HS-5 (cell line): ENCODE results near the gene MUC5B.

Experiments used
- DNase-seq: peaks from one replicate; pipeline ENCODE4 v3.0.0-alpha.2; 2012; ENCODE audit warnings: low read depth

Gene MUC5B

GRCh38 chr11:1301220-1302000 lies 78.5 kb downstream of the MUC5B start:
- DNase-seq: no peak

GRCh38 chr11:1302041-1302460 lies 79.2 kb downstream of the MUC5B start:
- no peak for DNase-seq

- no peak for DNase-seq
These were observed 79.7 kb downstream of the MUC5B start for GRCh38 chr11:1302461-1303125.

DNA sequence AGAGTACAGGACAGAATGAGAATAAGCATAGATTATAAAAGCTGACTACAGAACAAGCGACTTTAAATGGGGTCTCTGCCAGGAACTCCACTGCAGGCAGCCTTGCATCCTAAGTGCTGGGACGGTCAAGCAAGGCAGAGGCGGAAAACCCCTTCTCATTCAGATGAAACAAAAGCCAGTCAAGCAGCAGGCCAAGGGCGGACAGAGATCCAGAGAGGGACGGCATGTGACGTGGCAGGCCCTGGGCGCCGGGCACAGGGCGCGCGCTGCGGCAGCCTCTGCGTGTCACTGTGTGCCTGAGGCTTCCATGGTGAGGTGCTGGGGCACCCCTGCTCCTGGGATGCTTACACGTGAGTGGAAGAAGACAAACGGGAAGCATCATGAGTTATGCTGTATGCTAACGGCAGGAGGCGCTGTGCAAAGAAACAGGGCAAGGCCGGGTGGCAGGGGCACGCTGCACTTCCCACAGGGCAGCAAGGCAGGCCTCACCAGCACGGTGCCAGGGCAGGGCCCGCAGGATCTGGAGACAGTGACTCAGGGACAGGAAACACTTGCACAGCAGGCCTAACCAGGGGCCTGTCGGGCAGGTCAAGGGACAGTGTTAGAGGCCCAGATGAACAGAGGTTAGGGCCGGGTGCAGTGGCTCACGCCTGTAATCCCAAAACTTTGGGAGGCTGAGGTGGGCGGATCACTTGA lies 80.4 kb downstream of the MUC5B start:
- no peak for DNase-seq

DNA sequence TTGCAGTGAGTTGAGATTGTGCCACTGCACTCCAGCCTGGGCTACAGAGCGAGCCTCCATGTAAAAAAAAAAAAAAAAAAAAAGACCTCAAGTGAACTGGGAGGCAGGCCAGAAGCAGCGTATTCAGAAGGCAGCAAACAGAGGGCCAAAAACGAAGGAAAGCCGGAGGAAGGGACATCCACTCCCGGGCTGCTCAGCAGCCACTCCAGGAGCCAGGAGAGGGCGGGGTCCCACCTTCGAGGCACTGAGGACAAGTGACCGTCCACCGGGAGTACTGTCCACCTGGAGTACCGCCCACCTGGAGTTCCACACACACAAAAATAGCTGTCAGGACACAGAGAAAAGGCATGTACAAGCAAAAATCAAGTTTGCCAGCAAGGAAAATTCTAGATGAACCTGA lies 81.1 kb downstream of the MUC5B start:
- DNase-seq: no peak

DNA sequence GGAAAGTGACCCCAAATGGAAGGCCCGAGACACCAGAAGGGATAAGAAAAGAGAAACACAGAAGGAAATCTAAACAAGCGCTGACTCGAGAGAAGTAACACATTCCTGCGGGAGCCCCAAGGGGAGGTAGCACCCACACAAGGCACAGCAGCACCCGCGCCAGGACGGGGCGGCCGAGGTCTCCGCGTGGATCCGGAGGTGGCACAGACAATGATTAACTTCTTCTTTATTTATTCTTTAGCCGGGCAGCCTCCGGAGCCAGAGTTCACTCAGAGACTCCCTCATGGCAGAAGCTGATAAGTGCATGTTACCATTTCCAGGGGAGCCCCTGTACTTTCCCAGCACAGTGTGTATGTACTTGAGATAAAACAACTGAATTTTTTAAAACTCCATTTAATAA lies 81.5 kb downstream of the MUC5B start:
- no peak for DNase-seq

- DNase-seq: no peak
These were observed 82.2 kb downstream of the MUC5B start for GRCh38 chr11:1305063-1305495.

DNA sequence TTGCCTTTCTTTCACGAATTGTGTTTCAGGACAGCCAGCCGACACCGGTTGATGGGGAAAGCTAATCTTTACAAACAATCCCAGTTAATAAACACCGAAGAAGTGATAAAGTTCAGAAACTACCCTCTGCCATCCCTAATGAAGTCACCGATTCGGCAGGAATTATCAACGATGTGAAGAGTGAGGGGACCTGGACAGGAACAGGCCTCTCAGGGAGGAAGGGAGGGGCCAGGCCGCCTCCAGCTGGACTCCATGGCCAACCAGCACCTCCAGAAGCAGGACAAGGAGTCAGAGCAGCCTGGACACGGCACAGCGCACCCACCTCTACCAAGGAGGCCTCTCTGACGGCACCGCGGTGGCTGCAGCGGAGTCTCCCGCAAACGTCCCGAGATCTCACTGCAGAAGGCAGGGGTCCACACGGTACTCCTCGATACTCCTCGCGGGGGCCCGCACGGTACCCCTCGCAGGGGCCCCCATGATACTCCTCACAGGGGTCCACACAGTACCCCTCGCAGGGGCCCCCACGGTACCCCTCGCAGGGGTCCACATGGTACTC lies 82.7 kb downstream of the MUC5B start:
- no peak for DNase-seq

- DNase-seq: no peak
These were observed 83.6 kb downstream of the MUC5B start for GRCh38 chr11:1306186-1307162.

- no peak for DNase-seq
These were observed 84.5 kb downstream of the MUC5B start for GRCh38 chr11:1307163-1307870.

- DNase-seq: no peak
These were observed 85.3 kb downstream of the MUC5B start for GRCh38 chr11:1307998-1308742.

DNA sequence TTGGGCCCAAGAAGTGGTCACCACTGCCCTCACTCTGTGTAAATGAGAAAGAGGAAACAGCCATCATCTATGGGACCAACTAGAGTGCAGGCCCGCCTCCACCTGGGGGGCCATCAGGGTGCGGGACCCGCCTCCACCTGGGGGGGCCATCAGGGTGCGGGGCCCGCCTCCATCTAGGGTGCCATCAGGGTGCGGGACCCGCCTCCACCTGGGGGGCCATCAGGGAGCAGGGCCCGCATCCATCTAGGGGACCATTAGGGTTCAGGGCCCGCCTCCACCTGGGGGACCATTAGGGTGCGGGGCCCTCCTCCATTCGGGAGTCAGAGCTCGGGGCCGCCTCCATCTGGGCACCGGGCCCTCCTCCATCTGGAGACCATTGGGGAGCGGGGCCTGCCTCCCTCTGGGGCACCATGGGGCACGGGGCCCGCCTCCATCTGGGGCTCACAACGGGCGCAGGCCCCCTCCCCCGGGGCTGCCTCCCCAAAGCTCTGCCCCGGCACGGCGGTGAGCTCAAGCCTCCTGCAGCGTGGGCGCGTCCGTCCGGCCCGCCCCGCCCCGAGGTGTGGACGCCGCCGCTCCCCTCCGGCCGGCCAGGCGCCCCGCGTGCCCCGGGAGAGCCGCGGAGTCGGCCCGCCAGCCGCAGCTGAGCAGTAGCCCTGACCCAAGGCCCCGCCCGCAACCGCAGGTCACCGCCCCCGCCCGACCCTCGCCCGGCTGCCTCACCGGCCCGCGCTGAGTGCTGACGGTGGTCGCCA lies 86.1 kb downstream of the MUC5B start:
- DNase-seq: no peak

DNA sequence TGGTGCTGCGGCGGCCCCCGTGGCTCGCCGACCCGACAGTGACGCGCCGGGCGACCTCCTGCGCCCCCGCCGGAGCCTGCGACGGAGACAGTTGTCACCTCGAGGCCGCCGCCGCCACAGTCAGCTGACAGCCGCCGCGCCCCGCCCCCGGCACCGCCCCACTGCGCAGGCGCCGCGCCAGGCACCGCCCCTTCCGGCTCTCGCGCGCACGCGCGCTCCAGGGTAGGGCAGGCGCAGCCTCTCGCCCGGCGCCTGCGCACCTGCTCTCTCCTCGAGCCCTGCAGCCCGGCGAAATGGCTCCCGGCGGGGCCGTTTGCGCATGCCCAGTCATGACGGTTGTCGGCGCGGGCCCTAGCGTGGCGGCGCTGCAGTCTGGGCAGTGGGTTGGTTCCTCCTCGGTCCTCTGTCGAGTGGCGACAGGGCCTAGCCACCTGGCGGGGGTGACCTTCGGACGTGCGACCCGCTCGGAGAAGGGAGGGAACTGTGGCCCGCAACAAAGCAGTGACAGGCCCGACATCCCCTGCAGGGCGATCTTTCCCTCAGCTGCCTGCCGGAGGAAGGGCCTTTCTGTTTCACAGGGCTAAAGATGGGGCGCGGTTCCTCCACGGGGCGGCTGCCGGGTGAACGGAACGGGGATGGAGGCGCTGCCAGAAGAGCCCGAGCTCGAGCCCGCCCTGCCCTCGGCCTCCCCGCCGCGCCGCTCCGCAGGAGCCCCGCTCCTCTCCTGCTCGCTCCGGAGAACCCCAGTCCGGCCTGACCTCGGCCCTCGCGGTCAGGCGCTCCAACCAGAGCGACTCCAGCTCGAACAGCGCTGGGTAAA lies 86.8 kb downstream of the MUC5B start, which contains the start of gene TOLLIP:
TSS of gene TOLLIP (minus strand) at position 135 of the 820 bp plus-strand sequence. CDS start at position 1, 134 bp downstream.
- peak; percentile 67 for DNase-seq

- no peak for DNase-seq
These were observed 87.4 kb downstream of the MUC5B start for GRCh38 chr11:1310318-1310687.

- DNase-seq: no peak
These were observed 88.1 kb downstream of the MUC5B start for GRCh38 chr11:1310772-1311468.
